ENCODE data around the gene RAB9A.
A peak's percentile ranks its signal among the peaks of the same experiment; 100 is the strongest.

The RAB9A gene

GRCh38 chrX:13690836-13691235, 1.9 kb downstream of the RAB9A start:
- Histone ChIP-seq H3K18ac (ENCODE audit: low read depth in 1 of 2, low read length in 2 of 2) (no peak overlapping the region), H2AK5ac (ENCODE audit: low read length, severe bottlenecking) (no peak overlapping the region), H3K4me2 (ENCODE audit: low read length, poor library complexity, severe bottlenecking) (peak overlapping the region; percentile 50), H2AFZ (ENCODE audit: low read depth, low read length) (no peak overlapping the region), H3K9ac (ENCODE audit: low read length) (peak overlapping the region; percentile 100), H2BK120ac (ENCODE audit: low read depth, low read length) (no peak overlapping the region), H3K79me1 (replicated peaks; ENCODE audit: low read length, poor library complexity, severe bottlenecking) (no peaks in the 10 kb centered on the region), H4K8ac (ENCODE audit: low read length) (no peak overlapping the region), H3K27me3 (ENCODE audit: control insufficient read depth in 1 of 2, insufficient read depth in 1 of 2, low read length in 2 of 2) (peaks cover 0 to 9% of the 10 kb centered on the region in 2 experiments), H3K14ac (ENCODE audit: low read length in 2 of 2) (no peak overlapping the region), H2BK15ac (ENCODE audit: low read depth, poor library complexity, severe bottlenecking) (no peak overlapping the region), H3K36me3 (ENCODE audit: control insufficient read depth in 1 of 2, insufficient read depth in 2 of 2, low read depth in 1 of 2, low read length in 2 of 2) (peaks cover 0 to 4% of the 10 kb centered on the region in 2 experiments), H4K91ac (ENCODE audit: low read length) (no peak overlapping the region), H2BK5ac (ENCODE audit: low read depth, low read length, poor library complexity, severe bottlenecking) (no peak overlapping the region), H3K23ac (ENCODE audit: low read length in 2 of 2) (no peak overlapping the region), H3K4me1 (ENCODE audit: control insufficient read depth, insufficient read depth, low read depth, low read length) (peaks cover 4% of the 10 kb centered on the region), H2BK12ac (ENCODE audit: low read length in 2 of 2) (no peak overlapping the region), H3K27ac (ENCODE audit: low read length, poor library complexity, severe bottlenecking) (no peak overlapping the region), H3K4ac (ENCODE audit: low read depth in 1 of 2, low read length in 2 of 2) (no peak overlapping the region), H3K9me3 (ENCODE audit: control insufficient read depth, low read length) (no peaks in the 10 kb centered on the region), H3K4me3 (ENCODE audit: insufficient read depth in 1 of 2, low read depth in 1 of 2, low read length in 2 of 2) (peak overlapping the region in 1 of 2 experiments; percentile 97)
- WGBS, result 88% methylated on average over 2 of the region's 3 CpGs
- no peak for DNase-seq

- Histone ChIP-seq H3K27ac (ENCODE audit: low read length, poor library complexity, severe bottlenecking) (peak overlapping the region; percentile 29), H4K8ac (ENCODE audit: low read length) (no peak overlapping the region), H3K18ac (ENCODE audit: low read depth in 1 of 2, low read length in 2 of 2) (no peak overlapping the region), H3K27me3 (ENCODE audit: control insufficient read depth in 1 of 2, insufficient read depth in 1 of 2, low read length in 2 of 2) (peaks cover 0 to 9% of the 10 kb centered on the region in 2 experiments), H2BK5ac (ENCODE audit: low read depth, low read length, poor library complexity, severe bottlenecking) (no peak overlapping the region), H2BK15ac (ENCODE audit: low read depth, poor library complexity, severe bottlenecking) (no peak overlapping the region), H3K9ac (ENCODE audit: low read length) (no peak overlapping the region), H3K4me2 (ENCODE audit: low read length, poor library complexity, severe bottlenecking) (no peak overlapping the region), H3K4me3 (ENCODE audit: insufficient read depth in 1 of 2, low read depth in 1 of 2, low read length in 2 of 2) (no peak overlapping the region), H4K91ac (ENCODE audit: low read length) (no peak overlapping the region), H2BK120ac (ENCODE audit: low read depth, low read length) (no peak overlapping the region), H2AFZ (ENCODE audit: low read depth, low read length) (no peak overlapping the region), H3K4ac (ENCODE audit: low read depth in 1 of 2, low read length in 2 of 2) (no peak overlapping the region), H2BK12ac (ENCODE audit: low read length in 2 of 2) (no peak overlapping the region), H3K36me3 (ENCODE audit: control insufficient read depth in 1 of 2, insufficient read depth in 2 of 2, low read depth in 1 of 2, low read length in 2 of 2) (peaks cover 0 to 4% of the 10 kb centered on the region in 2 experiments), H3K4me1 (ENCODE audit: control insufficient read depth, insufficient read depth, low read depth, low read length) (peaks cover 4% of the 10 kb centered on the region), H3K23ac (ENCODE audit: low read length in 2 of 2) (no peak overlapping the region), H2AK5ac (ENCODE audit: low read length, severe bottlenecking) (no peak overlapping the region), H3K14ac (ENCODE audit: low read length in 2 of 2) (no peak overlapping the region), H3K9me3 (ENCODE audit: control insufficient read depth, low read length) (no peaks in the 10 kb centered on the region), H3K79me1 (replicated peaks; ENCODE audit: low read length, poor library complexity, severe bottlenecking) (no peaks in the 10 kb centered on the region)
- DNase-seq, result no peak
- WGBS, result 50% methylated on average over 2 of the region's 7 CpGs
These were observed 3.0 kb downstream of the RAB9A start for GRCh38 chrX:13691841-13692371.

DNA sequence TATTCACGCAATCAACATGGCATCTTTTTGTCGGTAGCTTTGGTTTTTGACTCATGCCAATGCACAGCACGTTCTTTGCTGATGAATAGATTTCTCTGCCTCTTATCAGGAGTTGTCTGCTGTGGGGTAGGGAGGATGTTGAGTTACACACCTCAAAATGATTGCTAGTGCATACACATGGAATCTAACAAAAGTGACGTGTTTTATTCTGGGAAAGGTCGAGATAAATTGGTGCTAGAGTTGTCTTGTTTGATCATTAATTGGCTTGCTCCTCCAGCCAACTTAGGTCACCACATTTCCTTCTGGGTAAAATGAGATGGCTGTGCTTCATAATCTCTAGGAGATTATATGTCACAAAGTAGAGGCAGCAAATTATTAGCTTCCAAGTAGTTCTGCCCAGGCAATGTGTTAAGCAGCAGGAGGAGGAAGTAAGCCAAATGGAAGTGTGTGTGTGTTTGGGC, 3.9 kb downstream of the RAB9A start:
- no peak overlapping the region for H3K4ac ChIP-seq (ENCODE audit: low read depth in 1 of 2, low read length in 2 of 2)
- H2BK15ac ChIP-seq (ENCODE audit: low read depth, poor library complexity, severe bottlenecking), result no peak overlapping the region
- H4K8ac ChIP-seq (ENCODE audit: low read length), result no peak overlapping the region
- no peak overlapping the region for H2BK5ac ChIP-seq (ENCODE audit: low read depth, low read length, poor library complexity, severe bottlenecking)
- 84% methylated on average over 3 of the region's 5 CpGs for whole genome bisulfite sequencing
- H3K23ac ChIP-seq (ENCODE audit: low read length in 2 of 2), result no peak overlapping the region
- no peaks in the 10 kb centered on the region for H3K9me3 ChIP-seq (ENCODE audit: control insufficient read depth, low read length)
- no peaks in the 10 kb centered on the region for H3K79me1 ChIP-seq (replicated peaks; ENCODE audit: low read length, poor library complexity, severe bottlenecking)
- H3K18ac ChIP-seq (ENCODE audit: low read depth in 1 of 2, low read length in 2 of 2), result no peak overlapping the region
- H4K91ac ChIP-seq (ENCODE audit: low read length), result no peak overlapping the region
- no peak overlapping the region for H3K9ac ChIP-seq (ENCODE audit: low read length)
- no peak overlapping the region for H2BK12ac ChIP-seq (ENCODE audit: low read length in 2 of 2)
- H3K4me2 ChIP-seq (ENCODE audit: low read length, poor library complexity, severe bottlenecking), result peak overlapping the region; percentile 9
- no peak overlapping the region for H3K14ac ChIP-seq (ENCODE audit: low read length in 2 of 2)
- peak overlapping the region; percentile 17 for H3K27ac ChIP-seq (ENCODE audit: low read length, poor library complexity, severe bottlenecking)
- peaks cover 0 to 4% of the 10 kb centered on the region in 2 experiments for H3K36me3 ChIP-seq (ENCODE audit: control insufficient read depth in 1 of 2, insufficient read depth in 2 of 2, low read depth in 1 of 2, low read length in 2 of 2)
- H3K4me1 ChIP-seq (ENCODE audit: control insufficient read depth, insufficient read depth, low read depth, low read length), result peaks cover 4% of the 10 kb centered on the region
- no peak overlapping the region for H2AK5ac ChIP-seq (ENCODE audit: low read length, severe bottlenecking)
- no peak overlapping the region for H2BK120ac ChIP-seq (ENCODE audit: low read depth, low read length)
- peak overlapping the region in 1 of 2 experiments; percentile 2 for H3K4me3 ChIP-seq (ENCODE audit: insufficient read depth in 1 of 2, low read depth in 1 of 2, low read length in 2 of 2)
- H3K27me3 ChIP-seq (ENCODE audit: control insufficient read depth in 1 of 2, insufficient read depth in 1 of 2, low read length in 2 of 2), result peaks cover 0 to 9% of the 10 kb centered on the region in 2 experiments
- no peak overlapping the region for H2AFZ ChIP-seq (ENCODE audit: low read depth, low read length)
- DNase-seq, result no peak

DNA sequence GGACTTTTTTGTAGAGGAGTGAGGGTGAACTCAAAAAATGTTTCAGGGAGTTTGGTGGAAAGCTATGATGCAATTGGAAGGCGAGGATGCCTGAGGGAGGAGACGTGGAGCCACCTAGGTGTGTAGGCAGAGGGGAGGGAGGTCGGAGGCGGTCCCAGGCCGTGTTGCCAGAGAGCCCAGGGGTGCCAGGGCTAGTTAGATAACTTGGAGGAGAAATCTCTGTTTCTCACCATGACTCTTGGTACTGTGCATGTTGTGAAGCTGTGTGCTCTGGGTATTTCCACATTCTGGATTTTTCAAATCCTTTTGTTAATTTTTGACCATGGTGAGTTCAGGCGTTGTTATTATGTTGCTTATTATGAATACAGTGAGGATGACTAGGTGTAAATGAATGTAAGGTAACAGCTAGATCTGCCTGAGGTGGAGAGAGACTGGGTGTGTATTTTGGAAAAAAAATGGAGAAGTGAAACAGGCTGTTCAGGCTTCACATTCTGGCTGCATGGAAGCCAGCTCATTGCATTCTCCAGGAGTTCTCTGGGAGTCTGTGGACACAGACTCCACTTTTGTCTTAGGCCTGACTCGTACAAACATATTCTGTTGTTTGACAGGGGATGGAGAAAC, 4.5 kb downstream of the RAB9A start:
- peak overlapping the region; percentile 35 for H3K9ac ChIP-seq (ENCODE audit: low read length)
- peak overlapping the region; percentile 37 for H3K27ac ChIP-seq (ENCODE audit: low read length, poor library complexity, severe bottlenecking)
- H2BK15ac ChIP-seq (ENCODE audit: low read depth, poor library complexity, severe bottlenecking), result no peak overlapping the region
- no peak overlapping the region for H3K18ac ChIP-seq (ENCODE audit: low read depth in 1 of 2, low read length in 2 of 2)
- WGBS, result 80% methylated on average over 6 of the region's 7 CpGs
- H3K14ac ChIP-seq (ENCODE audit: low read length in 2 of 2), result no peak overlapping the region
- H3K9me3 ChIP-seq (ENCODE audit: control insufficient read depth, low read length), result no peaks in the 10 kb centered on the region
- no peak overlapping the region for H3K23ac ChIP-seq (ENCODE audit: low read length in 2 of 2)
- peak overlapping the region in 1 of 2 experiments; percentile 2 for H3K4me3 ChIP-seq (ENCODE audit: insufficient read depth in 1 of 2, low read depth in 1 of 2, low read length in 2 of 2)
- no peak overlapping the region for H2BK120ac ChIP-seq (ENCODE audit: low read depth, low read length)
- H2BK12ac ChIP-seq (ENCODE audit: low read length in 2 of 2), result no peak overlapping the region
- H3K4me1 ChIP-seq (ENCODE audit: control insufficient read depth, insufficient read depth, low read depth, low read length), result peaks cover 4% of the 10 kb centered on the region
- H4K91ac ChIP-seq (ENCODE audit: low read length), result no peak overlapping the region
- H2AK5ac ChIP-seq (ENCODE audit: low read length, severe bottlenecking), result no peak overlapping the region
- H3K36me3 ChIP-seq (ENCODE audit: control insufficient read depth in 1 of 2, insufficient read depth in 2 of 2, low read depth in 1 of 2, low read length in 2 of 2), result peaks cover 0 to 4% of the 10 kb centered on the region in 2 experiments
- no peak overlapping the region for H2AFZ ChIP-seq (ENCODE audit: low read depth, low read length)
- no peak overlapping the region for H2BK5ac ChIP-seq (ENCODE audit: low read depth, low read length, poor library complexity, severe bottlenecking)
- no peaks in the 10 kb centered on the region for H3K79me1 ChIP-seq (replicated peaks; ENCODE audit: low read length, poor library complexity, severe bottlenecking)
- H3K4ac ChIP-seq (ENCODE audit: low read depth in 1 of 2, low read length in 2 of 2), result no peak overlapping the region
- H3K4me2 ChIP-seq (ENCODE audit: low read length, poor library complexity, severe bottlenecking), result no peak overlapping the region
- H3K27me3 ChIP-seq (ENCODE audit: control insufficient read depth in 1 of 2, insufficient read depth in 1 of 2, low read length in 2 of 2), result peaks cover 0 to 9% of the 10 kb centered on the region in 2 experiments
- DNase-seq, result peak; percentile 17
- H4K8ac ChIP-seq (ENCODE audit: low read length), result no peak overlapping the region
